Measurements from ENCODE around the gene CCL1. TPM values are rescaled to one million over a fixed set of nuclear protein-coding genes. Genes with fewer than 3 reads are reported as not detected.

CCL1 gene
- total and polyA plus RNA-seq, 2 donors (not counting 1 experiment from before 2014, with no cell fraction given) = not detected

- intact Hi-C loops (cut with micrococcal nuclease) = no loop called here
- Mint-ChIP-seq H3K27ac (no peak overlapping the region), H3K4me3 (no peak overlapping the region), H3K9me3 (ENCODE audit: insufficient read depth) (no peaks in the 10 kb centered on the region), H3K27me3 (no peaks in the 10 kb centered on the region), H3K4me1 (peaks cover 31% of the 10 kb centered on the region)
- ATAC-seq (ENCODE audit: low read depth) (no peak), DNase-seq (no peak)
- CTCF ChIA-PET = interaction anchor here (1.3 kb wide), 1 partner anchor 13 kb away, joined by 4 read pairs; no protein-coding TSS in a partner anchor
- no peak overlapping the region for H2AFZ ChIP-seq (ENCODE audit: insufficient read depth, low read depth, low read length, poor library complexity, severe bottlenecking)
- H3K4me1 ChIP-seq (ENCODE audit: control insufficient read depth in 2 of 2, insufficient read depth in 2 of 2, low read length in 2 of 2) = peaks cover 4 to 22% of the 10 kb centered on the region in 2 donors
- no peaks in the 10 kb centered on the region for H3K27me3 ChIP-seq (replicated peaks in 1 of 4; ENCODE audit: control extremely low read depth in 1 of 4, control insufficient read depth in 3 of 4, insufficient read depth in 4 of 4, low read length in 3 of 4)
- no peaks in the 10 kb centered on the region for H3K36me3 ChIP-seq (replicated peaks in 1 of 2; ENCODE audit: control extremely low read depth in 1 of 2, control insufficient read depth in 1 of 2, extremely low read depth in 1 of 2, insufficient read depth in 2 of 2, low read length in 1 of 2)
- H4K20me1 ChIP-seq (ENCODE audit: control insufficient read depth, insufficient read depth, low read length, poor library complexity, severe bottlenecking) = no peaks in the 10 kb centered on the region
- no peak overlapping the region for H3K9ac ChIP-seq (ENCODE audit: low read length)
- no peaks in the 10 kb centered on the region for H3K9me3 ChIP-seq (ENCODE audit: control extremely low read depth in 1 of 3, control insufficient read depth in 2 of 3, insufficient read depth in 1 of 3, low read length in 2 of 3)
- H3K27ac ChIP-seq (ENCODE audit: low read length in 2 of 2) = no peak overlapping the region
- WGBS (ENCODE audit: insufficient coverage) = 100% methylated on average over 1 of the region's 5 CpGs
- POLR2A ChIA-PET = no interaction called here
- no peak overlapping the region for H3K4me2 ChIP-seq (replicated peaks; ENCODE audit: low read depth, low read length, poor library complexity, severe bottlenecking)
- TF ChIP-seq, protein P1, sequence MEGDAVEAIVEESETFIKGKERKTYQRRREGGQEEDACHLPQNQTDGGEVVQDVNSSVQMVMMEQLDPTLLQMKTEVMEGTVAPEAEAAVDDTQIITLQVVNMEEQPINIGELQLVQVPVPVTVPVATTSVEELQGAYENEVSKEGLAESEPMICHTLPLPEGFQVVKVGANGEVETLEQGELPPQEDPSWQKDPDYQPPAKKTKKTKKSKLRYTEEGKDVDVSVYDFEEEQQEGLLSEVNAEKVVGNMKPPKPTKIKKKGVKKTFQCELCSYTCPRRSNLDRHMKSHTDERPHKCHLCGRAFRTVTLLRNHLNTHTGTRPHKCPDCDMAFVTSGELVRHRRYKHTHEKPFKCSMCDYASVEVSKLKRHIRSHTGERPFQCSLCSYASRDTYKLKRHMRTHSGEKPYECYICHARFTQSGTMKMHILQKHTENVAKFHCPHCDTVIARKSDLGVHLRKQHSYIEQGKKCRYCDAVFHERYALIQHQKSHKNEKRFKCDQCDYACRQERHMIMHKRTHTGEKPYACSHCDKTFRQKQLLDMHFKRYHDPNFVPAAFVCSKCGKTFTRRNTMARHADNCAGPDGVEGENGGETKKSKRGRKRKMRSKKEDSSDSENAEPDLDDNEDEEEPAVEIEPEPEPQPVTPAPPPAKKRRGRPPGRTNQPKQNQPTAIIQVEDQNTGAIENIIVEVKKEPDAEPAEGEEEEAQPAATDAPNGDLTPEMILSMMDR (IDR thresholded peaks at IDR 0.05) = no peak
- no peak for TF ChIP-seq EZH2 (IDR thresholded peaks at IDR 0.05; ENCODE audit: borderline replicate concordance, insufficient read depth, low read depth, low read length, poor library complexity, severe bottlenecking)
- no peaks in the 10 kb centered on the region for H3K79me2 ChIP-seq (ENCODE audit: control insufficient read depth, insufficient read depth, low read length)
- H3K4me3 ChIP-seq (ENCODE audit: control extremely low read depth in 1 of 5, extremely low read depth in 1 of 5, insufficient read depth in 1 of 5, low read depth in 2 of 5, low read length in 4 of 5) = no peak overlapping the region
Measured at GRCh38 chr17:34374457-34374856, 11.4 kb upstream of the CCL1 start.

DNA sequence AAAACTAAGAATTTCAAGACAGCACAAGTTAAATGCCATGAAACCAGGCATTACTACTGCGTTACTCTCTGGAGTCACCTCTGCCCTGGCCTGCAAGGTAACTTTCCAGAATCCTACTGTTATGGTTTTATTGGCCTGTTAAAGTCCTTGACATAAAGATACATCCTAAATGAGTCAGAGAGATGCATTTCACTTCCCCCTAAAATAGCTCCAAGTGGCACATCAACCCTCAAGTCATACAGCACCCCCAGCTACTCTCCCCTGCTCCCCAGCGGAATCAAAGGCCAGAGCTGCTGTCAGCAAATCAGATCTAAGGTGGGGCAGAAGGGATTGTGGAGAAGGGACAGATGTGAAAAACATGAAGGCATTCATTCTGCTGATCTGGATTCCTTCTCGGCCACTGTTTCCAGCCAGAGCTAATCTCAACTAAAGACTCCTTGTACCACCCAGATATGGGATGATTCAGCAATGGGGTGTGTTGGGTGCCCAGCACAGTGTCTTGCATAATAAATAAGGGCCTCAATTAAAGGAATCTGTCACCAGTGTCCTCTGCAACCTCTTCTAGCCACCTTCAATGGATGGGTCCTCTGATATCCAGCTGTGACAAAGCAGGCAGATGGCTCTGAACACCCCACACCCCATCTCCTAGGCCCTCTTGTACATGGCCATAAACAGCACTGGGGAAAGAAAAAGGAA is 8.5 kb upstream of the CCL1 start:
- Mint-ChIP-seq H3K27ac (no peak overlapping the region), H3K4me3 (no peak overlapping the region), H3K4me1 (peaks cover 10% of the 10 kb centered on the region), H3K27me3 (peaks cover 7% of the 10 kb centered on the region), H3K9me3 (ENCODE audit: insufficient read depth) (no peaks in the 10 kb centered on the region)
- H3K27me3 ChIP-seq (replicated peaks in 1 of 4; ENCODE audit: control extremely low read depth in 1 of 4, control insufficient read depth in 3 of 4, insufficient read depth in 4 of 4, low read length in 3 of 4) = no peaks in the 10 kb centered on the region
- no peak for TF ChIP-seq EZH2 (IDR thresholded peaks at IDR 0.05; ENCODE audit: borderline replicate concordance, insufficient read depth, low read depth, low read length, poor library complexity, severe bottlenecking)
- TF ChIP-seq, protein P1 (IDR thresholded peaks at IDR 0.05) = no peak
- ChIA-PET POLR2A (no interaction called here), CTCF (interaction anchor here (0.6 to 3.9 kb wide), 3 partner anchors 10 to 171 kb away, joined by 3 to 27 read pairs (median 3); no protein-coding TSS in a partner anchor)
- H3K27ac ChIP-seq (ENCODE audit: low read length in 2 of 2) = no peak overlapping the region
- H2AFZ ChIP-seq (ENCODE audit: insufficient read depth, low read depth, low read length, poor library complexity, severe bottlenecking) = no peak overlapping the region
- no peaks in the 10 kb centered on the region for H4K20me1 ChIP-seq (ENCODE audit: control insufficient read depth, insufficient read depth, low read length, poor library complexity, severe bottlenecking)
- no peak overlapping the region for H3K4me3 ChIP-seq (ENCODE audit: control extremely low read depth in 1 of 5, extremely low read depth in 1 of 5, insufficient read depth in 1 of 5, low read depth in 2 of 5, low read length in 4 of 5)
- H3K4me2 ChIP-seq (replicated peaks; ENCODE audit: low read depth, low read length, poor library complexity, severe bottlenecking) = no peak overlapping the region
- no peaks in the 10 kb centered on the region for H3K9me3 ChIP-seq (ENCODE audit: control extremely low read depth in 1 of 3, control insufficient read depth in 2 of 3, insufficient read depth in 1 of 3, low read length in 2 of 3)
- DNase-seq (no peak), ATAC-seq (ENCODE audit: low read depth) (no peak)
- H3K9ac ChIP-seq (ENCODE audit: low read length) = no peak overlapping the region
- no peaks in the 10 kb centered on the region for H3K79me2 ChIP-seq (ENCODE audit: control insufficient read depth, insufficient read depth, low read length)
- H3K4me1 ChIP-seq (ENCODE audit: control insufficient read depth in 2 of 2, insufficient read depth in 2 of 2, low read length in 2 of 2) = peaks cover 0 to 7% of the 10 kb centered on the region in 2 donors
- intact Hi-C loops (cut with micrococcal nuclease) = no loop called here
- no CpG with 5 or more reads among the region's 3 CpGs for WGBS (ENCODE audit: insufficient coverage)
- H3K36me3 ChIP-seq (replicated peaks in 1 of 2; ENCODE audit: control extremely low read depth in 1 of 2, control insufficient read depth in 1 of 2, extremely low read depth in 1 of 2, insufficient read depth in 2 of 2, low read length in 1 of 2) = no peaks in the 10 kb centered on the region

Data from B cell (primary cell).